IPS-20b (cell line): ENCODE results near the gene OPN1SW.

Experiments
- H3K27ac ChIP-seq: one replicate; pipeline ENCODE4 v1.5.1; 2013; ENCODE audit warnings: low read length
- H3K27me3 ChIP-seq: 2 replicates; pipeline ENCODE4 v1.6.1; 2013; ENCODE audit warnings: mild to moderate bottlenecking, low read length, inconsistent platforms; ENCODE audit not compliant: insufficient read depth
- H3K36me3 ChIP-seq: 2 replicates; pipeline ENCODE4 v1.6.1; 2013; ENCODE audit warnings: low read depth, mild to moderate bottlenecking, inconsistent platforms, low read length, moderate library complexity; ENCODE audit not compliant: insufficient read depth
- H3K4me1 ChIP-seq: 2 replicates; pipeline ENCODE4 v1.6.1; 2013; ENCODE audit warnings: mild to moderate bottlenecking, control low read depth, inconsistent platforms, low read length, moderate library complexity; ENCODE audit not compliant: insufficient read depth
- H3K4me3 ChIP-seq: 2 replicates; pipeline ENCODE4 v1.5.1; 2013; ENCODE audit warnings: mild to moderate bottlenecking, low read length, inconsistent platforms
- H3K9ac ChIP-seq: 2 replicates; pipeline ENCODE4 v1.6.1; 2013; ENCODE audit warnings: low read depth, mild to moderate bottlenecking, inconsistent platforms, low read length, moderate library complexity
- H3K9me3 ChIP-seq: 2 replicates; pipeline ENCODE4 v1.6.1; 2013; ENCODE audit warnings: mild to moderate bottlenecking, low read depth, low read length, inconsistent platforms; ENCODE audit not compliant: insufficient read depth

The OPN1SW gene, protein sequence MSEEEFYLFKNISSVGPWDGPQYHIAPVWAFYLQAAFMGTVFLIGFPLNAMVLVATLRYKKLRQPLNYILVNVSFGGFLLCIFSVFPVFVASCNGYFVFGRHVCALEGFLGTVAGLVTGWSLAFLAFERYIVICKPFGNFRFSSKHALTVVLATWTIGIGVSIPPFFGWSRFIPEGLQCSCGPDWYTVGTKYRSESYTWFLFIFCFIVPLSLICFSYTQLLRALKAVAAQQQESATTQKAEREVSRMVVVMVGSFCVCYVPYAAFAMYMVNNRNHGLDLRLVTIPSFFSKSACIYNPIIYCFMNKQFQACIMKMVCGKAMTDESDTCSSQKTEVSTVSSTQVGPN

DNA sequence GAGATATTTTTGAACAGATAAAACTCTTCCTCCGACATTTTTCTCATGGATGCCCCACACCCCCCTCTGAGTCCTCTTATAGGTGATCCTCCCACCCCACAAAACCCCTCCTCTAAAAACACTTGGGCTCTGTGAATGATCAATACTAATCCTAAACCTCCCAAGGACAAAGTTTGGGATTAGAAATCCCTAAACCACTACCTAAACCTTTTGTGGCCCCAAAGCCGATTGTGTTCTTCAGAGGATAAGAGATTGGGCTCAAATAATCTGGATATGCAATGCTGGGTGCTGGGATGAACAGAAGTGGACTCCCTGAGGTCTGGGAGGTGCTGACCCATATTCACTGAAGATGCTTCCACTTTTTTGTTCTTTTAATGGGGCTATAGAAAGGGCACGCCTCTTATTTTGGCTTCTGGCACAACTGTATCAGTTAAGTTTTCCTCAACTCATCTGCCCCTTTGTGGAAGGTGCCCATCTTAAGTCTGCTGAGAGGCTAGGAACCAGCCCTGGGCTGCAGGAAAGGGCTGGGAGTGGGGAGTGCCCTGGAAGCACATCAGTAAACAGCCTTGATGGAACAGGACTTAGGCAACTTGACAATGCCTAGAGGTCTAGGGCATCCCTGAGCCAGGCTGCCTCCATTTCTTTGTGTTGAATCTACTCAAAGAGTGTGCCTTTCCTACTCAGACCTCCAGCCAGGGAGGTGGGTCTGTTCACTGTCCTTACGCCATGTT, at the start of gene OPN1SW:
TSS of gene OPN1SW (minus strand) at position 51 of the 731 bp plus-strand sequence. CDS start at position 38, 13 bp downstream.
- H3K27me3 ChIP-seq = no peaks in the 10 kb centered on the region
- no peaks in the 10 kb centered on the region for H3K4me1 ChIP-seq
- H3K27ac ChIP-seq = no peak within 1 kb of the TSS

DNA sequence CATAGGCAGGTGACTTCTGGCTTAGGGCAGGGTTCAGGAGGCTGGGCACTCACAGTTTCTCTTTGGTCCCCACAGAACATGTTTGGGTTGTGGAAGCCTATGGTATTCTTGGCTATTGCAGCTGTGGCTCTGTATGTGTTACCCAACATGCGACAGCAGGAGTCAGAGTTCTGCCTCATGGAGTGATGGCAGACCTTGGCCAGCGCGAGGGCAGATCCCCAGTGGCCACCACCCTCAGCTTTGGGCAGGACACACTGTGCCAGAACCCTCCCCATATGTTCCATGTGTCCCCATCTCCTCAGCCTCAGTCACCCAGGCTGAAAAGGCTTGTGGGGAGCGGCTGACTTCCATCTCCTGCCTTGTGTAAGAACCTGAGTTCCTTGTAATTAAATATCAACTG, 46.1 kb upstream of the OPN1SW start:
- Histone ChIP-seq H3K36me3 (no peaks in the 10 kb centered on the region), H3K27me3 (no peaks in the 10 kb centered on the region), H3K9ac (no peak overlapping the region), H3K27ac (no peak overlapping the region), H3K9me3 (no peaks in the 10 kb centered on the region), H3K4me1 (no peaks in the 10 kb centered on the region), H3K4me3 (no peak overlapping the region)

More for the DNA sequence above, at the start of gene OPN1SW:
- Histone ChIP-seq H3K9me3 (peaks cover 11% of the 10 kb centered on the region; the same call in 1 of the 2 replicates), H3K9ac (no peak within 1 kb of the TSS), H3K36me3 (peaks cover 21% of the 10 kb centered on the region), H3K4me3 (no peak within 1 kb of the TSS)

DNA sequence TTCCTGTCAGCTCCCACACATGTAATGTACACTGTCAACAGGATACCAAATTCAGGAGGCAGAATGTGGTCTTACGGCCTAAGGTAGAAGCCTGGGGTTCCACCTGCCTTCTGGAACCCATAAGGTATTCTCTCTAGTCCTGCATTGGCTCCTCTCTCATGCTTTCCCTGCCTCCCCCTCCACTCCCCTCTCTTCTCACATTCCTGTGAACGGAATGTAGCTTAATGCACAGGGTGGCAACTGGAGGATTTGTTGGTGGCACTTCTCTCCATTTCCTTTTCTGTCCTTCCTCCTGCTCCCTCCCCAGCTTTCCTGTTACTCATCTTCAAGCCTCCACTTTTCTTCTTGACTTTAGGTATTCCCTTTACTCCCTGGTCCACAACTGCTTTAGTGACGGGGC, 43.1 kb upstream of the OPN1SW start:
- H3K4me1 ChIP-seq = no peaks in the 10 kb centered on the region
- no peak overlapping the region for H3K27ac ChIP-seq
- peaks cover 11% of the 10 kb centered on the region for H3K36me3 ChIP-seq
- H3K9me3 ChIP-seq = no peaks in the 10 kb centered on the region
- H3K4me3 ChIP-seq = no peak overlapping the region
- H3K27me3 ChIP-seq = no peaks in the 10 kb centered on the region
- H3K9ac ChIP-seq = no peak overlapping the region

DNA sequence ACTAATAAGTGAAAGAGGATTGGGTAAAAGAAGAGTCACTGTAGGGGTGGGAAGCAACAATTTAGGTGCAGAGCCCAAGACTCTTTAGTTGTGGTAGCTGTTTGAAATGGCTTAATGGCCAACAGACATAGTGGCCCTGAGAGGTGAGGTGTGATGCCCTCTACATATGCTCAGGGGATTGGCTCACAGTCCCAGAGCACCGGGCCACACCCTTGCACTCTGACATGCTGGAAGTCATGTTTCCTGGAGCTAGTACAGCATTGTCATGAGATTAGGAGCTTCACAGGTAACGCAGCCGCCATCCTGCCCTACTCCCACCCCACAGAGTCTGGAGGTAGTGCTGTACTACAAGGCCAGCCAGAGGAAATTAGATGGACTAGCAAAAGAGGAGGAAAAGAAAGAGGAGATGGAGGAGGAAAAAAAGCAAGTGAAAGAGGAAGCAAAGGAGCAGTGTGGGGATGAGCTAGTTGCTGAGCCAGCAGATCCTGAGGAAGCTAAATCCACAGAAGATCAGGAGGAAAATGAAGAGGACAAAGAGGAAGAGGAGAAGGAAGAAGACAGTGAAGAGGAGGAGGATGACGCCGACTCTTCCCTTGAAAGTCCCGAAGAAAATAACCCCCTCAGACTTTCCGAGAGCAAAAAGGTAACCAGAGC, 39.8 kb upstream of the OPN1SW start:
- 0 out of 2 replicates have a peak, but pooled peaks cover 3% of the 10 kb centered on the region for H3K4me1 ChIP-seq
- no peaks in the 10 kb centered on the region for H3K9me3 ChIP-seq
- H3K27me3 ChIP-seq = no peaks in the 10 kb centered on the region
- peaks cover 20% of the 10 kb centered on the region for H3K36me3 ChIP-seq
- no peak overlapping the region for H3K4me3 ChIP-seq
- H3K9ac ChIP-seq = no peak overlapping the region
- H3K27ac ChIP-seq = no peak overlapping the region

DNA sequence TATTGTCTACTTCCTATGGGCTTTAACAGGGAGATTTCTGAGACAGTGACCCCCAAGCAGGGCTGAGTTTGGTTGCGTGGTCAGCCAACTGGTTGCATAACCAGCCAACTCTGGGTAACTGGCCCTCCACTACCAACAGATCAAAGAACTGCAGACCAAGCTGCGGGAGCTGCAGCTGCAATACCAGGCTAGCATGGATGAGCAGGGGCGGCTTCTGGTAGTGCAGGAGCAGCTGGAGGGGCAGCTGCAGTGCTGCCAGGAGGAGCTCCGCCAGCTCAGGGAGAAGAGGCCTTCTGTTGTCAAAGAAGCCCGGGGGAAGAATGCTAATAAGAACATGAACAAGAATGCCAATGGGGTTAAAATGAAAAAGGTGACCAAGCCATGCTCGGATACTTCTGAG, 38.9 kb upstream of the OPN1SW start:
- Histone ChIP-seq H3K9me3 (no peaks in the 10 kb centered on the region), H3K4me3 (no peak overlapping the region), H3K27me3 (no peaks in the 10 kb centered on the region), H3K36me3 (peaks cover 29% of the 10 kb centered on the region), H3K4me1 (0 out of 2 replicates have a peak, but pooled peaks cover 3% of the 10 kb centered on the region), H3K27ac (no peak overlapping the region), H3K9ac (no peak overlapping the region)

DNA sequence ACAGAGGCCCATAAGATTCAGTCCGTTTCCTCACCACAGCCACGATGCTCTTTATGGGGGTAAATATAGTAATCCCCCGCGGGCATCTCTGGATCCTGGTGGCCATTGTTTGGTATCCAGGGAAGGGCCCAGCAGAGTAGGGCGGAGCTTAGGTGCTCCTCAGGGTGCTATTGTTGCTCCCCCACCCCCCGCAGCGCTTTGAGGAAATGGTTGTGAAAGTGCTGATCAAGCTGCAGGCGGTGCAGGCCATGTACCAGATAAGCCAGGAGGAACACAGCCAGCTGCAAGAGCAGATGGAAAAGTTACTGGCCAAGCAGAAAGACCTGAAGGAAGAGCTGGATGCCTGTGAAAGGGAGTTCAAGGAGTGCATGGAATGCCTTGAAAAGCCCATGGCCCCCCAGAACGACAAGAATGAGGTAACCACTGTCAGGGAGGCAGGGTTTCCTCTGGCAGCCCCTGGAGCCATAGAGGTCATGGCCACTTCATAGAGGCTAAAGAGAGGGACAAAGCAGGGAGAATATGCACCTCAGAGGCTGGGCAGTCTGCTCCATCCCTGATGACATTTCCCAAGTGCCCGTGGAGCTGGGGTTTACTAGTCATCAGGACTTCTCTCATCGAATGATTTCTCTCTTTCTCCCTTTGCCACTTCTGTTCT, 37.0 kb upstream of the OPN1SW start:
- Histone ChIP-seq H3K4me1 (0 out of 2 replicates have a peak, but pooled peaks cover 3% of the 10 kb centered on the region), H3K4me3 (no peak overlapping the region), H3K27me3 (no peaks in the 10 kb centered on the region), H3K9ac (no peak overlapping the region), H3K27ac (no peak overlapping the region), H3K36me3 (peaks cover 44% of the 10 kb centered on the region), H3K9me3 (no peaks in the 10 kb centered on the region)

DNA sequence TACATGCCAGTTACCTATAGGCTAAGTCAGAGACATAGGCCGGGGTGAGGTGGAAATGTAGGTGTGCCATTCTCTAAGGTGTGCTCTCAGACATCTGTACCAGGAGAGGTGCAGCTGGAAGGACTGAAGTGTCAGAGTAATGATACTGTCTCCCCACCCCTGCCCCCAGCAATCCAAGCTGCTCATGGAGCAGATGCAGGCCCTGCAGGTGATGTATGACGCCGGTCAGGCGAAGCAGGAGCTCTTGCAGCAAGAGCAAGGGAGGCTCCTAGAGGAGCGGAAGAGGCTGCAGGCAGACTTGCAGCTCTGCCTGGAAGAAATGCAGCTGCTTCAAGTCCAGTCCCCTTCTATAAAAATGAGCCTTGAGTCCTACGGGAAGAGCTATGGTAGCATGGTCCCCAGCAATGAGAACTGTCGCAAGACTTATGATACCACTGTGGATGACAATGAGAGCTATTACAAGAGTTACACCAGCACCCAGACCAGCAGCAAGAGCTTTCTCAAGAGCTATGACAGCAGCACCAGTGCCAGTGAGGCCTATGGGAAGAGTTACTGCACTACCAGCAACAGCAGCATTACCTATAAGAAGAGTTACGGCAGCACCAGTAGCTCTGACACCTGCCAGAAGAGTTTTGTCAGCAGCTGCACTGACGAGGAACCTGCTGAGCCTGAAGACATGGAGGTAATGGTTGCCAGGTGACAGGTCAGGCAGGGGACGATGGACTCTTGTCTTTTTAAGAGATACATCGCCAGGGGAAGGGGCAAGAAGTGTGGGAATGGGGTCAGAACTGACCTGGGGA, 36.2 kb upstream of the OPN1SW start:
- H3K9ac ChIP-seq = no peak overlapping the region
- H3K4me3 ChIP-seq = no peak overlapping the region
- H3K36me3 ChIP-seq = peaks cover 51% of the 10 kb centered on the region
- H3K27ac ChIP-seq = no peak overlapping the region
- H3K9me3 ChIP-seq = no peaks in the 10 kb centered on the region
- H3K27me3 ChIP-seq = no peaks in the 10 kb centered on the region
- 0 out of 2 replicates have a peak, but pooled peaks cover 3% of the 10 kb centered on the region for H3K4me1 ChIP-seq

DNA sequence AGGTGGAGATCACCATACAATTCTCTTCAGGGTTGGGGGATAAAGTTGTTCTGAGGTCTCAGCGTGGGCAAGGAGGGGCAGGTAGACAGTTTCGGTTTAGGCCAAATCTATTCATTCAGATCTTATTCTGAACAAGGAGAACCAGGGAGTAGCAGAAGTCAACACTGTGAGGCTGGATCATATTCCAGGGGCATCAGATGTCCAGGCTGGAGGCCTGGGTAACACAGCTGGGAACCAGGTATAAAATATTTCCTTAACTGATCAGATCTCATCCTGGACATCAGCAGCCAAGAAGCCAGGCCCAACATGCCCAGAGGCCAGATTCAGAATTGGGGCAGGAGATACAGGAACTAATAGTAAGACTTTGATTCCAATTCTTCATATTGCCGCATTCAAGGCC, 35.4 kb upstream of the OPN1SW start:
- 0 out of 2 replicates have a peak, but pooled peaks cover 3% of the 10 kb centered on the region for H3K4me1 ChIP-seq
- H3K36me3 ChIP-seq = peaks cover 59% of the 10 kb centered on the region
- no peak overlapping the region for H3K4me3 ChIP-seq
- no peaks in the 10 kb centered on the region for H3K27me3 ChIP-seq
- no peak overlapping the region for H3K9ac ChIP-seq
- H3K9me3 ChIP-seq = no peaks in the 10 kb centered on the region
- no peak overlapping the region for H3K27ac ChIP-seq

DNA sequence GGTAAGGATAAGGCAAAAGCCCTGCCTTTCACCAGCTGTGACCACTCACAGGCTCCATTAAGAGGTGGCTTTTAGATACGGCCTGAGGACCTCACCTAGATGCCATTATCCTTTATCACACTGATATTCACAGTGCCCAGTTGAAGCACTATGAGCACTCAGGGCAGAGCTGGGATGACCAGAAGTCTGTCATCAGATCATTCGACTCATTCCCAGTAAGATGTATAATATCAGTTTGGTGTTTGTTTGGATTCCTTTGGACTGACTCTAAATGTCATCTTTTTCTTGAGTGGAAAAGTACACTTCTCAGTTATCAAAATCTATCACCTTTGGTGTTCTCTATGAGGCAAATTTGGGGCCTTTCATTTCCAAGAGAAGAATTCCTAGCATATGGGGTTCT, 34.9 kb upstream of the OPN1SW start:
- no peaks in the 10 kb centered on the region for H3K9me3 ChIP-seq
- no peaks in the 10 kb centered on the region for H3K27me3 ChIP-seq
- H3K27ac ChIP-seq = no peak overlapping the region
- 0 out of 2 replicates have a peak, but pooled peaks cover 3% of the 10 kb centered on the region for H3K4me1 ChIP-seq
- no peak overlapping the region for H3K9ac ChIP-seq
- no peak overlapping the region for H3K4me3 ChIP-seq
- H3K36me3 ChIP-seq = peaks cover 65% of the 10 kb centered on the region

DNA sequence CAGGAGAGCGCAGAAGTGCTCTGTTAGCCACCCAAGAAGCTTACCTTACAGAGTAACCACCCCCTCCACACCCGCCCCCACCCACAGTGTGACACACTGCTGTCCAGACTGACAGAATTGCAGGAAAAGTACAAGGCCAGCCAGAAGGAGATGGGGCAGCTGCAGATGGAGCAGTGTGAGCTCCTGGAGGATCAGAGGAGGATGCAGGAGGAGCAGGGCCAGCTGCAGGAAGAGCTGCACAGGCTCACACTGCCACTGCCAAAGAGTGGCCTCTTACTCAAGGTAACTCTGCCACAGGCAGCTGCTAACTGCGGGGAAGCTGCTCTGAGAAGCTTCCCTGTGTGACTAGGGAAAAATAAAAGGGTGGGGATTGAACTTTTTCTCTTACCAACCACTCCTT, 33.8 kb upstream of the OPN1SW start:
- Histone ChIP-seq H3K4me1 (0 out of 2 replicates have a peak, but pooled peaks cover 3% of the 10 kb centered on the region), H3K36me3 (peaks cover 67% of the 10 kb centered on the region), H3K9me3 (no peaks in the 10 kb centered on the region), H3K27me3 (no peaks in the 10 kb centered on the region), H3K4me3 (no peak overlapping the region), H3K27ac (no peak overlapping the region), H3K9ac (no peak overlapping the region)

DNA sequence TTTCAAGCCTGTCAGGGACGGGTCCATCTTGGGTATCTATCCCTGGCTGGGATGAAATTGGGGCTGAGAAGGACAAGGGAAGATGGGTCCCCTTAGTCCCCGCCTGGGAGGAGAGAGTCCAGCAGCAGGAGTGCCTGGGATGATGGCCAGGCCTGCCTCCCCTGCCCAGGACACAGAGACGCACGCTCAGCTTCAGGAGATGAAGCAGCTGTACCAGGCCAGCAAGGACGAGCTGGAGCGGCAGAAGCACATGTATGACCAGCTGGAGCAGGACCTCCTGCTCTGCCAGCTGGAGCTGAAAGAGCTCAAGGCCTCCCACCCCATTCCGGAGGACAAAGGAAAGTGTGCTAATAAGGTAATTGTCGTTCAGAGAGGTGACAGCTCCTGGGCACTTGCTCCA, 31.6 kb upstream of the OPN1SW start:
- Histone ChIP-seq H3K27ac (no peak overlapping the region), H3K4me3 (no peak overlapping the region), H3K27me3 (no peaks in the 10 kb centered on the region), H3K9me3 (no peaks in the 10 kb centered on the region), H3K36me3 (peaks cover 82% of the 10 kb centered on the region), H3K9ac (no peak overlapping the region), H3K4me1 (no peaks in the 10 kb centered on the region)
